DMS114 treated with DMSO at 0.1 percent for 48 hours (cell line): ENCODE measurements around the gene ZKSCAN4.

ENCODE experiments used
- DNase-seq: peaks from one replicate; lab custom pipeline; 2025; ENCODE audit not compliant: unreplicated experiment; lab: John Stamatoyannopoulos, UW

ZKSCAN4 gene

GRCh38 chr6:28209753-28210535 is 42.1 kb downstream of the ZKSCAN4 start:
- DNase-seq: no peak

GRCh38 chr6:28208111-28208659 is 43.9 kb downstream of the ZKSCAN4 start:
- DNase-seq: peak; percentile 40

- DNase-seq: peak; percentile 52
These were observed 44.5 kb downstream of the ZKSCAN4 start for GRCh38 chr6:28207510-28208110.

GRCh38 chr6:28206928-28207509 is 45.0 kb downstream of the ZKSCAN4 start:
- DNase-seq: no peak

GRCh38 chr6:28206527-28206926 is 45.5 kb downstream of the ZKSCAN4 start:
- no peak for DNase-seq

- no peak for DNase-seq
These were observed 46.2 kb downstream of the ZKSCAN4 start for GRCh38 chr6:28205879-28206278.

GRCh38 chr6:28203201-28203600 is 48.9 kb downstream of the ZKSCAN4 start:
- DNase-seq: no peak

GRCh38 chr6:28200020-28200419 is 52.0 kb downstream of the ZKSCAN4 start:
- no peak for DNase-seq
